RWPE2 (cell line): ENCODE results near the gene LUC7L2.

ENCODE experiments used
- ATAC-seq: fragments of 200-7000 bp; cut with Tn5 transposase; 3 replicates; pipeline ENCODE4 v1.9.1; 2021; ENCODE audit warnings: low read depth
- DNase-seq: peaks from one replicate; pipeline ENCODE4 v3.0.0-alpha.2; 2020; ENCODE audit warnings: low spot score
- H3K27ac ChIP-seq: fragments of 450-650 bp; 2 replicates; pipeline ENCODE4 v1.5.1; 2017; ENCODE audit warnings: mild to moderate bottlenecking; ENCODE audit not compliant: poor library complexity, severe bottlenecking
- H3K27me3 ChIP-seq: fragments of 250-450 bp; sonication (Bioruptor Pico); 2 replicates; pipeline ENCODE4 v1.5.1; 2021; ENCODE audit warnings: mild to moderate bottlenecking, moderate library complexity; ENCODE audit not compliant: insufficient read depth, poor library complexity, severe bottlenecking
- H3K36me3 ChIP-seq: fragments of 250-450 bp; sonication (Bioruptor Pico); 2 replicates; pipeline ENCODE4 v1.5.1; 2020; ENCODE audit warnings: low read depth, mild to moderate bottlenecking, moderate library complexity
- H3K4me1 ChIP-seq: fragments of 250-450 bp; sonication (Bioruptor Pico); 2 replicates; pipeline ENCODE4 v1.5.1; 2021; ENCODE audit warnings: mild to moderate bottlenecking, moderate library complexity; ENCODE audit not compliant: insufficient read depth, poor library complexity, severe bottlenecking
- H3K4me3 ChIP-seq: fragments of 250-450 bp; sonication (Bioruptor Pico); 2 replicates; pipeline ENCODE4 v1.5.1; 2021; ENCODE audit warnings: mild to moderate bottlenecking, moderate library complexity; ENCODE audit not compliant: severe bottlenecking
- H3K9me3 ChIP-seq: fragments of 250-450 bp; sonication (Bioruptor Pico); 2 replicates; pipeline ENCODE4 v1.5.1; 2021; ENCODE audit warnings: mild to moderate bottlenecking, moderate library complexity; ENCODE audit not compliant: severe bottlenecking
- TF ChIP-seq, protein P1 (sequence below): fragments of 450-650 bp; IDR thresholded peaks from one replicate; pipeline ENCODE4 v1.5.1; 2017; ENCODE audit warnings: mild to moderate bottlenecking, moderate library complexity; ENCODE audit not compliant: poor library complexity, severe bottlenecking

The LUC7L2 gene

DNA sequence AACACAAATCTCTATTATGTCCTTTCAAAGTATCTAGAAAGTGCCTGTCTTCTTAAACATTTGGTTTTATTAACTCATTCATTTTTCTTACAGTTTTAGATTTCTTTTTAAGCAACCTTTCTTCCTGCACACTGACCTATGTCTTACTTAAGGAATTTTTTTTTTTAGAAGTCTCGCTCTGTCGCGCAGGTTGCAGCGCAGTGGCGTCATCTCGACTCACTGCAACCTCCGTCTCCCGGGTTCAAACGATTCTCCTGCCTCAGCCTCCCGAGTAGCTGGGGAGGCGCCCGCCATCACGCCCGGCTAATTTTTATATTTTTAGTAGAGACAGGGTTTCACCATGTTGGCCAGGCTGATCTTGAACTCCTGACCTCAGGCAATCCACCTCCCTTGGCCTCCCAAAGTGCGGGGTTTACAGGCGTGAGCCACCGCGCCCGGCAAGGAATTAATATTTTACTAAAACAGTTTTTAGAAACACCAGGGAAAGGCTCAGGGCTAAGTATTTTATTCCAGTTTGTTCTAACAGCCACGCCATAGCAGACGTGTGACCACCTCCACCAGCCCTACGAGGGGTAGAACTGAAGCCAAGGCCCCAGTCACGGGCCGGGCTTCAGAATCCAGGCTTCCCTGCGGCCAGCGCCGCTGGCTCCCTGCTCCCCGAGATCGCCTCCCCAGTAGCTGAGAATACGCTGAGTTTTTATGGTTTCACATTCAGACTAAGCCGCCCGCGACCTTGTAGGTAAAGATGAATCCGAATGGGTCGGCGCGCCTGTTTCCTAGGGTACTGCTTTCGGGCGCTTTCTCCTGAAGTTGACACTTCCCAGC, 941 bp upstream of the LUC7L2 start:
- H3K36me3 ChIP-seq = peaks cover 18% of the 10 kb centered on the region
- H3K4me1 ChIP-seq = peaks cover 18% of the 10 kb centered on the region
- H3K27me3 ChIP-seq = no peaks in the 10 kb centered on the region
- peaks cover 2% of the 10 kb centered on the region for H3K9me3 ChIP-seq
- H3K4me3 ChIP-seq = peak overlapping the region; percentile 64
- peak overlapping the region; percentile 89 for H3K27ac ChIP-seq
- DNase-seq = no peak
- ATAC-seq = no peak; the same call in 1 of the 3 replicates
- TF ChIP-seq, protein P1, sequence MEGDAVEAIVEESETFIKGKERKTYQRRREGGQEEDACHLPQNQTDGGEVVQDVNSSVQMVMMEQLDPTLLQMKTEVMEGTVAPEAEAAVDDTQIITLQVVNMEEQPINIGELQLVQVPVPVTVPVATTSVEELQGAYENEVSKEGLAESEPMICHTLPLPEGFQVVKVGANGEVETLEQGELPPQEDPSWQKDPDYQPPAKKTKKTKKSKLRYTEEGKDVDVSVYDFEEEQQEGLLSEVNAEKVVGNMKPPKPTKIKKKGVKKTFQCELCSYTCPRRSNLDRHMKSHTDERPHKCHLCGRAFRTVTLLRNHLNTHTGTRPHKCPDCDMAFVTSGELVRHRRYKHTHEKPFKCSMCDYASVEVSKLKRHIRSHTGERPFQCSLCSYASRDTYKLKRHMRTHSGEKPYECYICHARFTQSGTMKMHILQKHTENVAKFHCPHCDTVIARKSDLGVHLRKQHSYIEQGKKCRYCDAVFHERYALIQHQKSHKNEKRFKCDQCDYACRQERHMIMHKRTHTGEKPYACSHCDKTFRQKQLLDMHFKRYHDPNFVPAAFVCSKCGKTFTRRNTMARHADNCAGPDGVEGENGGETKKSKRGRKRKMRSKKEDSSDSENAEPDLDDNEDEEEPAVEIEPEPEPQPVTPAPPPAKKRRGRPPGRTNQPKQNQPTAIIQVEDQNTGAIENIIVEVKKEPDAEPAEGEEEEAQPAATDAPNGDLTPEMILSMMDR = no peak

DNA sequence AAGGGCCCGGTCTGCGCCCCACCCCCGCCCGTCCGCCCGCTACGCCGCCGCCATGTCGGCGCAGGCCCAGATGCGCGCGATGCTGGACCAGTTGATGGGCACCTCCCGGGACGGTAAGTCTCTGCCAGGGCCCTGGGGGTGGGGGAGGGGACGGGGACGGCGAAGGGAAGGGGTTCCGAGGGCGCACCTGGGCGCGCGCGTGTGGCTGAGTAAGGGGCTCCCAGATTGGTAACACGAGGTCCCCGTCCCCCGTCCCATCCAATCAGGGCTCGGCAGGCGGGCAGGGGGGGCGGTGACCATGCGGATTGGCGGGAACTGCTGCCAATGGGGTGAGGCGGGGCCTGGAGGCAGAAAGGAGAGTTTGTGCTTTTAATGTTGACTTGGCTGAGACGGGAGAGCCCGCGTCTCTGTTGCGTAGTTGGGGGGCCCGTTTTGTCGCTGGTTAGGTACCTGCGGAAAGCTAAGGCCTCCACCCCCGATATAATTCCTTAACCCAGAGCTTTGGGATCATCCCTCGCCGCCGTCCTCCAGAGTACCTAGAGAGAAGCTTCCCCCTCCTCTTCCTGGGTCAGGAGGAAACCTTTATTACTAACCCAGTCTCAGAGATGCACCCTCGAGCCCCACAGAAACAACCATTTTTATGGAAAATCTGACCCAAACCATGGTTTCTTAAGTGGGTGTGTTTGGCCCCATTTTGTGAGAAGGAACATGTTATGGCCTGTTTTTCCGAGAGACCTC, 685 bp downstream of the LUC7L2 start:
- H3K36me3 ChIP-seq = peaks cover 33% of the 10 kb centered on the region
- no peaks in the 10 kb centered on the region for H3K27me3 ChIP-seq
- peaks cover 2% of the 10 kb centered on the region for H3K9me3 ChIP-seq
- DNase-seq (peak; percentile 97), ATAC-seq (peak; percentile 82)
- H3K4me1 ChIP-seq = peaks cover 20% of the 10 kb centered on the region
- TF ChIP-seq, protein P1 = no peak
- H3K4me3 ChIP-seq = peak overlapping the region; percentile 64
- H3K27ac ChIP-seq = peak overlapping the region; percentile 89

DNA sequence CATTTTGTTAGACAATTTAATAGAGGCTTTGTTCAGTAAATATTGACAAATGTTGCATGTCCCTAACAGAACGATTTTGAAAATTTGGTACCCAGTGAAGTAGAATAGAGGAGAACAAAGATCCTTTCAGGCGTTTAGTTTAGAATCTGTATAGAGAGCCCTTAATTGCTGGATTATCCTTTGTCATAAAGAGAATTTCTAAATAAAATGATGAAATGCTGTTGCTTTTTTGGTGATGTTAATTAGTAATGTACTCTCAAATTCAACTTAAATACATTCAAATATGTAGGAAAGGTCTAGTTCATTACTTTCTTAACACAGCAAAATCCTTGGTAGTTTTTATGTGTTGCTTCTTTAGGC, 1.2 kb downstream of the LUC7L2 start:
- peaks cover 2% of the 10 kb centered on the region for H3K9me3 ChIP-seq
- H3K36me3 ChIP-seq = peaks cover 39% of the 10 kb centered on the region
- TF ChIP-seq, protein P1 = no peak
- H3K27ac ChIP-seq = peak overlapping the region; percentile 89
- H3K4me1 ChIP-seq = peaks cover 26% of the 10 kb centered on the region
- no peaks in the 10 kb centered on the region for H3K27me3 ChIP-seq
- no peak for DNase-seq
- no peak for ATAC-seq
- H3K4me3 ChIP-seq = peak overlapping the region; percentile 64

DNA sequence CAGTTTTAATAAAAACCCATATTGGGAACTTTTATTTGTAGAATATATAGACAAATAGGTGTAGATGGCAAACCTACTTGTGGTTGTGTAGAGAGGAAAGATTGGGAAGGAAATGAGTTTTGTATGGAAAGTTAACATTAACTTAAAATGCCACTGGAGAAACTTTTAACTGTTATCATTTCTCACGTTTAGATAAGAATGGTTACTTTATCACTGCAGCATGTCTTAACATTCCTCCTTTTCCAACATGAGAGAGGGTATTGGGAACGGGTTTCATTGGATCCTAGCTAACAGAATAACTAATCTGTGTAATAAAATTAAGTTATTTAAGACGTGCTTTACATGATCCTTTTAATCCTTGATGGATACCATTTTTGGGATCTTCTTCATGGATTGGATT, 1.8 kb downstream of the LUC7L2 start:
- DNase-seq = no peak
- H3K27ac ChIP-seq = peak overlapping the region; percentile 89

More for the DNA sequence above, 1.8 kb downstream of the LUC7L2 start:
- no peak for ATAC-seq
- TF ChIP-seq, protein P1 = no peak
- H3K4me3 ChIP-seq = peak overlapping the region; percentile 64
- H3K36me3 ChIP-seq = peaks cover 45% of the 10 kb centered on the region
- H3K27me3 ChIP-seq = no peaks in the 10 kb centered on the region
- peaks cover 32% of the 10 kb centered on the region for H3K4me1 ChIP-seq
- peaks cover 2% of the 10 kb centered on the region for H3K9me3 ChIP-seq
